Measurements from ENCODE around the gene KIZ. TPM values are rescaled to one million over a fixed set of nuclear protein-coding genes. Genes with fewer than 3 reads are reported as not detected.

KIZ gene
- polyA plus RNA-seq, 3 donors from 2014 or later = 14.2 to 20.7 (median 15.4) TPM

DNA sequence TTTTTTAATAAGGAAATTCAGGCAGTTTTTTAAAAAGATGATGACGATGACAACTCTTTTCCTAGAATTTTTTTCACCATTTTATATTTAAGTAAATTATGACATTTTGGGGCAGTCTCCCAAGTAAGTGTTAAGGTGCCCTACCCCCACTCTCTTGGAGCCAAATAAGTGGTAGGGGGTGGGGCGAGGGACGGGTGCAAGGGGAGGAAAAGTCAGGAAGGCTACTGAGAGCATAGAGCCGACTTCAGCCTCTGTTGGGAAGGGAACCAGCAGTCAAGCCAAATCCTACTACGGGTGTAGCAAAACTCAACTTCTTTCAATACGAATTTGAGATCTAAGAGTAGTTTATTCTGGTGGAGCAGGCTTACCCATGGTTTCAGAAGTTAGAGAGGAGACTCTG lies 54.4 kb downstream of the KIZ start:
- no peak overlapping the region for H3K4me3 Mint-ChIP-seq
- peaks cover 6 to 20% (median 18%) of the 10 kb centered on the region in 3 donors for H3K36me3 Mint-ChIP-seq
- no peaks in the 10 kb centered on the region for H3K4me1 Mint-ChIP-seq

DNA sequence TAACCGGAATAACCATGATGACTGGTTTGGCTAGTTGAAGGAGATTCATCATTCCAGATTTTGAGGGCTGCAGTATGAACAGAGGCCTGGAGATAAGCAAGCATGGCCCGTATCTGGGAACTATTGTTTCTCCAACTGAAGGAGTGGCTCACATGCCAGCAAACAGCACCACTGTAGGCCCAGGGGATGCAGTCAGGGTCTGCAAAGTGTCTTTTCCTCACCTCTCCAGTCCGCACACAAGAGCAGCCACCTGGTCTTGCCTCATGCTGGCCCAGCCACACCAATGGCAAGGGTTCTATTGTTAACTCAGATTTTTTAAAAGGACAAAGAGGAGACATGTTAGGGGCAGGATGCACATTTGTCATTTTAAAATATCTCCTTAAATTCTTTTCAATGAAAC lies 55.1 kb downstream of the KIZ start:
- H3K27ac Mint-ChIP-seq = no peak overlapping the region

More for the DNA sequence above, 54.4 kb downstream of the KIZ start:
- Mint-ChIP-seq H3K27ac (no peak overlapping the region), H3K27me3 (ENCODE audit: low read depth in 3 of 3) (no peaks in the 10 kb centered on the region), H3K9me3 (peaks cover 0 to 6% (median 0%) of the 10 kb centered on the region in 6 donors)
- no peak for DNase-seq

DNA sequence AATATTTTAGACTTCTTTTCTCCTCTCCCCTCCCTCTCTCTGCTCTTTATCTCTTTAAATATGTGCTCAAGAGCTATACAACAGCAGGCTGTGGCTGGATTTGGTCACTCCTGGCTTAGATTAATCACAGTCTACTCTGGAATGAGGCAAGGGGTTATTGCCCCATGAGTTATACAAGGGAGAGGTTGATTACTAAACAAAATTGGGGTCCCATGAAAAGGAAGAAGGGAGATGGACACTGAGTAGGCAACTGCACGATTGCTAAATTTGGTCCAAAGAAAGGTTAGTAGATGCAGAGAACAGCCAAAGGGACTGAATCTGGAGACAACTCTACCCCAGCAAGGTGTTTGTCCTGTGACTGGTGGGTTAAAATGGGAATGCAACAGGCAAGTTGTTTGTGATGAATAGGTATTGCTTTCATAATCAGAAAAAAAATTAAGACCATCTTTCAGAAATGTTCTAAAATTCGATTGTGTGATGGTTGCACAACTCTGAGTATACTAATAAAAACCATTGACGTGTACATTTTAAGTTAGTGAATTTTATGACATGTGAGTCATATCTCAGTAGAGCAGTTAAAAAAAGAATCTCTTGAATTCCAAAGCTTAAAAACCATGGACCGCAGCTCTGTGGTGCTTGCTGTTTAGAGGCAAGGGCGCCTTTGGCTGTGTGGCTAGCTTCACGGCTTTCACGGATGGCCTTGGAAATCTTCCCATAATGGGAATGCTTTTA lies 57.1 kb downstream of the KIZ start:
- Mint-ChIP-seq H3K9me3 (no peaks in the 10 kb centered on the region), H3K4me1 (no peaks in the 10 kb centered on the region), H3K36me3 (peaks cover under 1 to 16% (median 14%) of the 10 kb centered on the region in 3 donors), H3K27me3 (ENCODE audit: low read depth in 3 of 3) (no peaks in the 10 kb centered on the region), H3K27ac (no peak overlapping the region), H3K4me3 (no peak overlapping the region)
- DNase-seq = no peak

More for the DNA sequence above, 55.1 kb downstream of the KIZ start:
- no peak for DNase-seq
- Mint-ChIP-seq H3K36me3 (peaks cover 6 to 20% (median 18%) of the 10 kb centered on the region in 3 donors), H3K4me3 (no peak overlapping the region), H3K4me1 (no peaks in the 10 kb centered on the region), H3K27me3 (ENCODE audit: low read depth in 3 of 3) (no peaks in the 10 kb centered on the region), H3K9me3 (peaks cover 0 to 6% (median 0%) of the 10 kb centered on the region in 6 donors)

DNA sequence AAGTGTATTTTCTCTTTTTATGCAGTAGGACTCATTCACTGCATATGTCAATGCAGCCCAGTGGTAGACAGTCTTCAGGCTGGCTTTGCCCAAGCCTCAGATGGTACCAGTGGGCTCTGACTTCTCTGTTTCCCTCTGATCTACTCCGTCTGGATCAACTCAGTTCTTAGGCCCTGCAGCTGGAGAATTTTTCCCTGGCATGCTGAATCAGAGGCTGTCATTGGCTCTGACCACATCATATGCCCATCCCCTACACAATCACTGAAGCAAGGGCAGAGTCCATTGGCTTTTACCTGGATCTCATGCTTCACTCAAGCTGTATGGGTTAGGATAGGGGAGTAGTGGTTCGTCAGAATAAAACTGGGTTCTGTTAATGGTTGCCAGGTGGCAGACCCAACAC lies 57.8 kb downstream of the KIZ start:
- Mint-ChIP-seq H3K27ac (no peak overlapping the region), H3K4me1 (no peaks in the 10 kb centered on the region), H3K9me3 (no peaks in the 10 kb centered on the region), H3K27me3 (ENCODE audit: low read depth in 3 of 3) (no peaks in the 10 kb centered on the region), H3K36me3 (peaks cover 0 to 20% (median 17%) of the 10 kb centered on the region in 3 donors), H3K4me3 (no peak overlapping the region)
- no peak for DNase-seq

DNA sequence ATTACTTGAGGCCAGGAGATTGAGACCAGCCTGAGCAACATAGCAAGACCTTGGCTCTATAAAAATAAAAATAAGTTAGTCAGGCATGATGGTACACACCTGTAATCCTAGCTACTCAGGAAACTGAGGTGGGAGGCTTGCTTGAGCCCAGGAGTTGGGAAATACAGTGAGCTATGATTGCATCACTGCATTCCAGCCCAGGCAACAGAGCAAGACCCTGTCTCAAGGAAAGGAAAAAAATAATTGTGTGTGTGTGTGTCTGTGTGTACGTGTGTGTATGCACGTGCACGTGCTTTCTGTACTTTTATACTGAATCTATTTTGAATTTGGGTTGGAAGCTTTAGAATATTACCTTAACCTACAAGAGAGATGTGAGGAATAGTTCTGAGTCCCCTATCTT lies 58.9 kb downstream of the KIZ start:
- Mint-ChIP-seq H3K9me3 (no peaks in the 10 kb centered on the region), H3K4me1 (no peaks in the 10 kb centered on the region), H3K36me3 (peaks cover 0 to 20% (median 15%) of the 10 kb centered on the region in 3 donors)

DNA sequence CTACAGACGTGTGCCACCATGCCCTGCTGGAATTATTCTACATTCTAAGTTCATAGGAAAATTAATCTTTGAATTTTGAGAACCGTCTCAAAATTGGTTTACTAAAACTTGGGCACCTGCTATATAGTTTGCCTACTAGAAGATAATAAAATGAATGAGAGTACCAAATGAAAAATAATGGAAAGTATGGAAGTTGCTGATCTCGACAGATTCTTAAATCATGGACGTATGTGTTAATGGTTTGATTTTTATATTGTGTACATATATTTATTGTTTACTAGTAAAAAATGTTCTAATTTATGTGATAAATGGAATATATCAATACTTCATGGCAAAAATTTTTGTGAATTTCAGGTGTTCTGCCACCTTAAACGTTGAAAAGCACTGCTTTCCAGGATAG lies 60.0 kb downstream of the KIZ start:
- Mint-ChIP-seq H3K9me3 (no peaks in the 10 kb centered on the region), H3K4me1 (peaks cover 0 to 2% of the 10 kb centered on the region in 2 donors), H3K4me3 (no peak overlapping the region), H3K36me3 (peaks cover 3 to 20% (median 15%) of the 10 kb centered on the region in 3 donors), H3K27me3 (ENCODE audit: low read depth in 3 of 3) (no peaks in the 10 kb centered on the region), H3K27ac (no peak overlapping the region)
- no peak for DNase-seq

More for the DNA sequence above, 58.9 kb downstream of the KIZ start:
- no peak for DNase-seq
- Mint-ChIP-seq H3K27me3 (ENCODE audit: low read depth in 3 of 3) (no peaks in the 10 kb centered on the region), H3K4me3 (no peak overlapping the region), H3K27ac (no peak overlapping the region)

DNA sequence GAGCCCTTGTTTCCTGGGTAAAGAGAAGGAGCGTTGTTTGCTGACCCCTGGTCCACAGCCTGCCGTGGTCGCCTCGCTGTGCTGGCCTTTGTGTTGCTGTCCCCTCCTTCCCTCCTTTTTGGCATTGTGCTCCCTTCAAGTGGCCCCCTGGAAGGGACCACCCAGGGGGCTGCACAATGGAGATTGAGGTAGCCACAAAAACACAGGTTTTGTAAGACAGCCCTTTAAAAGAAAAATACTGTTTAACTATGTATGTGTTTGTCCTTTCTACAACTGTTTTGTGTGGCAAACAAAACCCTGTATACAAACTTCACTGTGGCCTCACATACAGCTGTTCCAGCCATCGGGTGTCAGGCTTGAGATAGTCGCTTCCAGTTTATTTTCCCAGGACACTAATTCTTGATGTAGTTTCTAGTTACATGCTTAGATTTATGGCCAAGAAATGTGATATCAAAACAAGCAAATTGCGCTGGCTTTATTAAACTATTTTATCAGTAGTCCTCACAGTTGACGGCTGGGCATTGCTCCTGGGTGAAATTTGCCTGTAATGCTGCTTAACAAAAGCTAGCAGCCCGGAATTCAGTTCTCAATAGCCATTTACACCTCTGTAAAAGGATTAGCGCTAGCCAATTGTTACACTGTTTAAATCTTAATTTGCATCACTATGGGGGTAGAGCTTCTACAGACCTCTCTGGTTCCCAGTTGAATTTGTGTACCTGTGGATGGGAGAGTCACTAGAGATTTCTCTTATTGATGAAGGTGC lies 64.1 kb downstream of the KIZ start:
- Mint-ChIP-seq H3K4me1 (peaks cover 1 to 8% of the 10 kb centered on the region in 2 donors), H3K36me3 (peaks cover 6 to 21% (median 12%) of the 10 kb centered on the region in 3 donors), H3K9me3 (no peaks in the 10 kb centered on the region), H3K27me3 (ENCODE audit: low read depth in 3 of 3) (peaks cover 0 to 2% (median 0%) of the 10 kb centered on the region in 3 donors), H3K27ac (no peak overlapping the region), H3K4me3 (no peak overlapping the region)
- DNase-seq = no peak

DNA sequence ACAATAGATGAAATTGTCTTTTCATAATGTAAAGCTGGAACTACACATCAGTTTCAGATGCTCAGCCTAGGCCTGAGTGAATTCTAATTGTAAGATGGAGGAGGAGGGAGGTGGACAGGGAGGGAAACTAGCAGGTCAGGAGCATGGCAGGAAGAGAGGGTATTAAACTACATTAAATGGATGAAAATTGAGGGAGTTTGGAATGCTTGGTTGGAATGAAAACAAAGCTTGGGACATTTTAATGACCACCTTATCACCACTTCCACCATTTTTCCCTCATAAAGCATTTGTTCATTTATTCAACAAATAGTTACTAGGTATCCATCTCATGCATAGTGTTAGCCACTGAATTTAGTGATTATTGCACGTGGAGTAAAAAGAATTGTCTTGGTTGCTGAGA lies 65.0 kb downstream of the KIZ start:
- no peak overlapping the region for H3K27ac Mint-ChIP-seq
- peaks cover 0 to 4% (median under 1%) of the 10 kb centered on the region in 3 donors for H3K27me3 Mint-ChIP-seq (ENCODE audit: low read depth in 3 of 3)
- peaks cover 1 to 8% of the 10 kb centered on the region in 2 donors for H3K4me1 Mint-ChIP-seq
- DNase-seq = no peak
- no peaks in the 10 kb centered on the region for H3K9me3 Mint-ChIP-seq
- H3K4me3 Mint-ChIP-seq = no peak overlapping the region
- H3K36me3 Mint-ChIP-seq = peaks cover 6 to 21% (median 13%) of the 10 kb centered on the region in 3 donors

DNA sequence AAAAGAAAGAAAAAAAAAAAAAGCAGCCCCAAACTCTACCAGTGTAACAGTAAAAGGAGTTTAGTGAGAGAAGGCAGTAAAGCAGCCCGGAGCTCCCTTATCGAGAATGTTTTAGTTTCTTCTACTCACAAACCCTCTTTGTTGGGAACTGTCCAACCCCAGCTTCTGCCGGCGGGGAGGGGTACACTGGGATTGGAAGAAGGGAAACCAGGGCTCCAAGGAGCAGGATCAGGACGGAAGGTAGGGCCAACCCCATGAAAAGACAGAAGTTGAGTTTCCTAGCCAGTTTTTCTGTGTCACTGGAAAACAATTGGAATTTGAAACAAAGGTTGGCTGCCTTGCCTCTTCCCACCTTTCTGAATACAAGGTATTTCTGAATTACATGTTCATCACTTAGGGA lies 66.0 kb downstream of the KIZ start:
- Mint-ChIP-seq H3K4me3 (no peak overlapping the region), H3K9me3 (no peaks in the 10 kb centered on the region)
- no peak for DNase-seq

DNA sequence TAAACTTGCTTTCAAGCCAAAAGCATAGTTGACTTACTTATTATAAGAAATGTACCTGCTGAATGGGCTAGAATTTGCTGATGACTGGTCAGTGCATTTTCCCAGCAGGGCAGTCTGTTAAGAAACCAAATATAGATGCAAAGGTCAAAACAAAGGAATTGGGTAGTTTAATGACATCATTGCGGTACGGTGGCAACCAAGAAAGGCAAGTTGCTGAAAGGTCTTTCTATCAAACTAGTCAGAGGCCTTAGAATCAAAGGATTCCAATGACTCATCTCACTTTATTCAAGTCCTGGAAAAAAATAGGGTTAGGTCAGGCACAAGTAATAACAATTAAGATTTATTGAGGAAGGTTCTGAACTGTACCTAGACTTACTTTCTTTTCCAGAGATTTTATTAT lies 76.4 kb downstream of the KIZ start:
- Mint-ChIP-seq H3K27me3 (ENCODE audit: low read depth in 3 of 3) (no peaks in the 10 kb centered on the region), H3K36me3 (peaks cover 7 to 19% (median 13%) of the 10 kb centered on the region in 3 donors), H3K9me3 (no peaks in the 10 kb centered on the region), H3K4me1 (no peaks in the 10 kb centered on the region), H3K4me3 (no peak overlapping the region), H3K27ac (no peak overlapping the region)
- no peak for DNase-seq

More for the DNA sequence above, 66.0 kb downstream of the KIZ start:
- peaks cover 9 to 17% (median 13%) of the 10 kb centered on the region in 3 donors for H3K36me3 Mint-ChIP-seq
- H3K4me1 Mint-ChIP-seq = peaks cover 1 to 8% of the 10 kb centered on the region in 2 donors
- peak overlapping the region in 1 of 6 donors; percentile 34 for H3K27ac Mint-ChIP-seq
- peaks cover 0 to 4% (median 2%) of the 10 kb centered on the region in 3 donors for H3K27me3 Mint-ChIP-seq (ENCODE audit: low read depth in 3 of 3)

DNA sequence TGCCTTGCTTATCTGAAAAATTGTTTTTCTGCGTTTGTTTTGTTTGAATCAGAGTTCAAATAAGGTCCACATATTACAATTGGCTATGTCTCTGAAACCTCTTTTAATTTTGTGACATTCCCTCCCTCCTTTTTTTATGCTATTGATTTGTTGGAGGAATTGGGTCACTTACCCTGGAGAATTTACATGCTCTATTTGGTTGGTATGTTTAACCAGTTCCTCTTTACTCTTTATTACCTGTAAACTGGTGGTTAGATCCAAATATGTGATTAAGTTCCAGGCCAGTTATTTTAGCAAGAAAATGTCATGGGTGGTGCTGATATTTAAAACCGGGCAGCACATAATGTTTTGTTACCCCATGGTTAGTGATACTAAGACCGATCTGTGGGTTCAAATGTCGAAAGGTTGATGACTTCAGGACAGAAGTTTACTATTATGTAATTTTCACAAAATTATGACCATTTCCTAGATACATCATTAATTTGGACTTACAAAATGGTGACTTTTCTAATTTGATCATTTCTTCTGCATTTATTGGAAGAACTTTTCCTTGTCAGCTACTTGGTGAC lies 77.3 kb downstream of the KIZ start:
- H3K9me3 Mint-ChIP-seq = no peaks in the 10 kb centered on the region
- no peak overlapping the region for H3K27ac Mint-ChIP-seq
- no peaks in the 10 kb centered on the region for H3K27me3 Mint-ChIP-seq (ENCODE audit: low read depth in 3 of 3)
- no peaks in the 10 kb centered on the region for H3K4me1 Mint-ChIP-seq
- H3K4me3 Mint-ChIP-seq = no peak overlapping the region
- DNase-seq = no peak
- peaks cover 7 to 22% (median 13%) of the 10 kb centered on the region in 3 donors for H3K36me3 Mint-ChIP-seq

DNA sequence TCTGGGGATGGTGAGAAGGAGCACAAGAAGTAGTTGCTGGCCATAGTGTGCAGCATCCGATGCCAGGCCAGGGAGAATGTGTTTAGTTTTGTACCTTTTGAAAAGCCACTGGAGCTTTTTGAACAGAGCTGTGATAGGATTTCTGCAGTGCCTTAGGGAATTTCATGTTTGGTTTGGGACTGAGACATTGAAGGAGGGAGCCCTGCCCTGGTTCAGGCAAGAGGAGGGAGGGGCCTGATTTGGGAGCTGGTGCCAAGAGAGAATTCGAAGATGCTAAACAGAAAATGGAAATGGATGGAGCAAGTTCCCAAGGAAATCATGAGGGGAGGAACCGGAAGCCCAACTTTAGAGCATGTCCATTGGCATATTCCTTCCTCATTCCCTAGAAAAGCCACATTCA lies 80.7 kb downstream of the KIZ start:
- no peak for DNase-seq
- Mint-ChIP-seq H3K4me3 (no peak overlapping the region), H3K27me3 (ENCODE audit: low read depth in 3 of 3) (no peaks in the 10 kb centered on the region), H3K9me3 (no peaks in the 10 kb centered on the region), H3K36me3 (peaks cover 7 to 29% (median 18%) of the 10 kb centered on the region in 3 donors), H3K4me1 (no peaks in the 10 kb centered on the region), H3K27ac (no peak overlapping the region)

DNA sequence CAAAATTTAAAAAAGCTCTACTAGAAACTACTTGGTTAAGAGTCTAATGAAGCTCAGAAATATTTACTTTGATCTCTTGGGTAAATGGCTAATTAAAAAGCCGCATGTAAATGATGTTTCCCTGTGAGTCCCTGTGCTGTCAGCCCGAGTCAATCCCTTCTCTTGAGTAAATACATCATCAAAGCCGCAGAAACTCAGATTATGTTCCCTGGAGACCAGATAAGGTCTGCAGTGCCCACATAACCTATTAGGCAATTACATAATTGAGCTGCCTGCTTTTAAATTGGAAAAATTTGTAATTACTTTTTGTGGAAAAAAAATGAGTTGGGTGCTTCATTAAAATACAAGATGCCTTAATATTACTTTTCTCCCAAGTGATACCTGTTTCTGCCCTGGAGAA lies 83.1 kb downstream of the KIZ start:
- H3K4me3 Mint-ChIP-seq = no peak overlapping the region
- peaks cover 7 to 29% (median 18%) of the 10 kb centered on the region in 3 donors for H3K36me3 Mint-ChIP-seq
- no peaks in the 10 kb centered on the region for H3K9me3 Mint-ChIP-seq
- no peak overlapping the region for H3K27ac Mint-ChIP-seq
- no peaks in the 10 kb centered on the region for H3K27me3 Mint-ChIP-seq (ENCODE audit: low read depth in 3 of 3)
- no peak for DNase-seq
- no peaks in the 10 kb centered on the region for H3K4me1 Mint-ChIP-seq

DNA sequence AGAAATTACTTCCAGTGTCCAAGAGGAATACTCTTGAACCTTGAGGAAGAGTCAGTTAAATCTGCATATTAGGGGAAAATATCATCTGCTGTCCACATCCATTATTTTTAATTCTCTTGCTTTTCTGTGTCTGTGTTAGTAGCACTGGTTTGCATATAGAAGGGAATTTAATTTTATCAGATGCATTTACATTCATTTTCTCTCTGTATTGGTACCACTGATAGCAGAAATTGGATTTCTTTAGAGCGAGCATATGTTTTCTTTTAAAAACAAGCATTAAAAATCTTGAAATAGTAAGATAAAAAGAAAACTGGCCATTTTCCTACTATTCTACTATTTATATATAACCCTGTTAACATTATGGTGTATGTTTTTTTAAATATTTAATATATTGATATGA lies 83.8 kb downstream of the KIZ start:
- DNase-seq = no peak
- Mint-ChIP-seq H3K4me1 (no peaks in the 10 kb centered on the region), H3K4me3 (no peak overlapping the region), H3K9me3 (no peaks in the 10 kb centered on the region), H3K36me3 (peaks cover 7 to 29% (median 18%) of the 10 kb centered on the region in 3 donors), H3K27me3 (ENCODE audit: low read depth in 3 of 3) (no peaks in the 10 kb centered on the region), H3K27ac (no peak overlapping the region)
